Bone marrow (tissue), 2 donors: Measurements from ENCODE around the gene KRTAP9-7.

Experiments used
- DNase-seq, 2 donors: peaks; one replicate each; lab custom pipeline; 2025; lab: John Stamatoyannopoulos, UW

The KRTAP9-7 gene

DNA sequence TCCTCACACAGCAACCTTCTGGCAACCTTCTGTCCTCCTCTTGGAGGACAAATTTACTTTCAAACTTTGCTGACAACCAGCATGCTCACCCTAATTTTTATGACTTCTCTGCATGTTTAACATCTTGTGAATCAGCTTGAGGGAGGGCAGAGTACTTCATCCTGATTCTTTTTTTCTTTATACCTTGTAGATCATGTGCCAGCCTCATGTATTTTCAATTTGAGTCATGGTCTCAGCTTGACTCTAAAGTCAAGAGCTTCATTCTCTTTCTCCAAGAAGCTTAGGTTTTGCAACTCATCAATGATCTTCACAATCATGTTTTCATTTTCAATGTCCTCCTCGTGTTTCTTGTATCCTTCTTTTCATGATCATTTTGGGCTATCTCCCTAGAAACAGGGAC lies 3.6 kb upstream of the KRTAP9-7 start:
- DNase-seq = no peak

DNA sequence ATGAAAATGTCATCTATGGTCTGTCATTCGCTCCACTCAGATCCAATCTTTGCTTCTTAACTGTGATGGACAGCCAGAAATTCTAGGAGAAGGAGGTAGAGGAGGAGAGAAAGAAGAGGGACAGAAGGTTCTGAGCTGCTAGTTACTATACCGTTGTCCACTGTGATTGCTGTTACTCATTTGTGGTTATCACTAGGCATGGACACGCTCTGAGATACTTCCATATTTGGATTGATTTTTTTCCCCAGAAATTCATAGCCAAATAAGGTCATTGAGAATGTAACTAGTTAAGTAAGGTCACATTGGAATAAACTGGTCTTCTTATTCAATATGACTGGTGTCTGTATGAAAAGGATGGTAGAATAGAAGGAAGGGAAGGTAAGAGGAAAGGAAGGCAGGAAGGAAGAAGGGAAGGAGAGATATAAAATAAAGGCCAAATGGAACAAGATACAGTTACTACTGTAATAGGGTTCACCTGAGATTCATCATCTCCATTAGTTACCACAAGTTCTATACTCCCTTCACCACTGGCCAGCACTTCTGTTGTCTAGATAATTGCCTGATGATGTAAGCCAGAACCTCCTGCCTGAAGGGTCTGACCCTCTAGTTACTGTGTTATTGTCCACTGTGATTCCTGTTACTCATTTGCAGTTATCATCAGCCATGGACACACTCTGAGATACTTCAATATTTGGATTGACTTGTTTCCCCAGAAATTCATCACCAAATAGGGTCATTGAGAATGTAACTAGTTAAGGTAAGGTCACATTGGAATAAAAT lies 2.9 kb downstream of the KRTAP9-7 start:
- no peak for DNase-seq

DNA sequence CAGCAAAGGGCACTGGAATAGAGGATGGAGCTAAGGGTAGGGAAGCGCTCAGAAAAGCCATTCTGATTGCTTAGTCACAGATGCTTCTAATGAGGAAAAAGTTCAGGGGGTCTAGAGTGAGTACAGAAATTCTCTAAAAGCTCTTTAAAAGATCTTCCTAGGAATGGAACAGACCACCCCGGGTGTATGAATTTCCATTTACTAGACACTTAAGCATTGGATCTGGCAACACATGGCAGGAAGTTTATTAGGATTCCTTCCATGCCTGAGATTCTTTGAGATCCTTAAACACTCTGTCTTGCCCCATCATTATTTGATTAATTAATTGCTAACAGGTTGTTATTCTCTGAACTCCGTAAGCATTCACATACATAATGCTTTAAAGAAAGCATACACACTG lies 8.5 kb downstream of the KRTAP9-7 start:
- no peak for DNase-seq

DNA sequence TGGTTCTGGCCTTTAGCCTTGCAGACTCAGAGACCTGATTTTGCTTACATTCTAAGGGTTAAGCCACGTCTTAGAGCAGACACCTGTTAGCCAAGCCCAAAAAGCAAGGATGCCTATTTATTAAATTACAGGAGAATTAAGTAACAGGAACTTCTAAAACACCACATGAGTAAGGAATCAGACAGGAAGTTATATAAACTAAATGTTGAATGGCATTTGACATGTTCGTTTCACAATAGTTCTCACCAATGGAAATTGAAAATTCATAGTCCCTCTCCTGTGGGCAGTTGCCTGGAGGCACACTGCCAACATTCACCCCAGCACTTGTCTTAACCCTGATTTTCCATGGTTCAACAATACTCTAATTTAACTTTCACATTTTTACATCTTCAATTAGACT lies 9.0 kb downstream of the KRTAP9-7 start:
- DNase-seq = no peak

DNA sequence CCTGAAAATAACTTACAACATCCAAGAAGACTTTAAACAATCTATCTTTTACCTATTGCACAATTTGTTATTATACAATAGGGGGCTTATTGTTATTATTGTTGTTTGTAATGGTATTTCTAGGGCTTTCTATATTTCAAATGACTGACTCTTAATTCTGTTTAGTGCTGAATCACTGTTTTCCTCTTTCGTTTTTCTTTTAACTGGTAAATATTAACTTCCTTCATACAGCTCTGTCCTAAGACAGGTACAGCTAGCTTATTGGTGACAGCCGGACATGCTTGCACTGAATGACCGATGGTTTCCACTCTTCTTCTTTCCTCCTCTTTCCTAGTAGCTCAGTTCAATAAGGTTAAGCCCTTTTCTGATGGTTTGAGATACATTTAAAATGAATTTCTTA lies 11.6 kb downstream of the KRTAP9-7 start:
- DNase-seq = no peak

DNA sequence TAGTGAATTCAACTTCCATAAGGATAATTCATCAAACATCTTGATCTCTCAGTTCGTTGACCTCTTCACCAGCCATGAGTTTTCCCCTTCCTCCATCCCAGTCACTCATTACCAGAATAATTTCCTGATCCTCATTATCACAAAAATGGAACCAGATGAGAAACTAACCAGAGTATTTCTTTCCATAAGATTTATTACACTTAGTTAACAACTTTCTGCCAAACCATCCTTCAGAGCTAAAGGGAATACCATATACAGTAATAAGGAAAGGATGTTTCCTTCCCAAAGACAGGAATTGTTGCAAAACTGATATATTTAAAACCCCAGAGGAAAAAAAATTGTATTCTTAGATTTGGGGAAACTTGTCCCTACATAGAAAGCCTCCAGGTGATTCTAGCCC lies 18.5 kb downstream of the KRTAP9-7 start:
- no peak for DNase-seq

DNA sequence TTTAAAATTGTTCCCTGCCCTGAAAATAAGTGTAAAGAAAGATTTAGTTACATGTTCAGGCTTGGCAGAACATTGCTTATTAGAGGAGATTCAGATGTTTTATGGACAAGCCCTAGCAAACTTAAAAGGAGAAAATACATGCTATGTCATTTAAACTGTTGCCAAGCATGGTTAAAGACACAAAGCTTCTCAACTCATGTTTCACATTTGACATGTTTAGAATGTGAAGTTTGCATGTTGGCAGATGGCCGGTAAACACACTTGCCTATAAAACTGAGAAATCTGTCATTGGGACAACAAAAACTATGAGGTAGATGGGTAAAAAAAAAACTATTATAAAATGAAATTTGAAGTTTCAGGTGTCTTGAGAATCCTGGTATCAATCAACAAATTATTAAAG lies 21.3 kb downstream of the KRTAP9-7 start:
- DNase-seq = no peak

DNA sequence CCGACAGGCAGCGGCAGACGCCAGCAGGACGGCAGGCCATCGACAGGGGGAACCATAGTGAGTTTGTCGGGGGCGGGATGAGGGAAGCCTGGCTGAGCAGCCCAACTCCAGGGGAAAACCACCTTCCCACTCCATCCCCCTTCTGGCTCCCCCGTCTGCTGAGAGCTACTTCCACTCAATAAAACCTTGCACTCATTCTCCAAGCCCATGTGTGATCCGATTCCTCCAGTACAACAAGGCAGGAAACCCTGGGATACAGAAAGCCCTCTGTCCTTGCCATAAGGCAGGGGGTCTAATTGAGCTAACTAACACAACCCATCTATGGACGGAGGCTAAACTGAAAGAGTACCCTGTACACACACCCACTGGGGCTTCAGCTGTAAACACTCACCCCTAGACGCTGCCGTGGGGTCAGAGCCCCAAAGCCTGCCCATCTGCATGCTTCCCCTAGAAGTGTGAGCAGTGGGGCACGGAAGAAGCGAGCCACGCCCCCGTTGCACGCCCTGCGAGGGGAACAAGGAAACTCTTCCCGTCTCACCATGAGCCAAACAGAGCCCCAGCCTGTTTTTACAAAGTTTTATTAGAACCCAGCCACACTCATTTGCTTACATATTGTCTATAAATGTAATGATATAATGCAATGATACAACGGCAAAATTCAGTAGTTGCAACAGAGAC lies 23.1 kb downstream of the KRTAP9-7 start:
- DNase-seq = no peak

DNA sequence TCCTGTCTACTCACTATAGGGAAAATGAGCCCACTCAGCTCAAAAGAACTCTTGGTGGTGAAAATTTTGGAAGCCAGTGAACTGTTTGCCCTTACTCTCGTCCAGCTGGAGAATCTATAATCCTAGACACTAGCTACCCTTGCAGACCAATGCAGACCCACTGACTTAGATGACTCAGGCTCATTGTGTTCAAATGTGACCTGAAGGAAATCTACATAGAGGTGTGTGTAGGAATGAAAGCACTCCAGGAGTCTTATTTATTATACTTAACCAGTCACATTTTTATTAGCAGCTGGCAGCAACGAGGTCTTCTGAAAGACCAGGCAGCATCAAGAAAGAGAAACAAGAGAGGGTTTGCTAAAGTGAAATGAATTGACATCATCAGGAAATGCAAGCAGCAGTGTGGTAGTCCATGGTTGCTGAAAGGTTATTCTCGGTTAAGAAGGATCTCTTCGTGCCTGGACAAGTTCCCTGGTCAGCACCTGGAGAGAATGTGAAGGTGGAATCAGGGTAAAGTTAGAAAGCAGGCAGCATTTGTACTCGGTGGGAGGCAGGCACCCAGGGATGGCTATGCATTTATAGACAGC lies 25.8 kb downstream of the KRTAP9-7 start:
- DNase-seq = no peak

DNA sequence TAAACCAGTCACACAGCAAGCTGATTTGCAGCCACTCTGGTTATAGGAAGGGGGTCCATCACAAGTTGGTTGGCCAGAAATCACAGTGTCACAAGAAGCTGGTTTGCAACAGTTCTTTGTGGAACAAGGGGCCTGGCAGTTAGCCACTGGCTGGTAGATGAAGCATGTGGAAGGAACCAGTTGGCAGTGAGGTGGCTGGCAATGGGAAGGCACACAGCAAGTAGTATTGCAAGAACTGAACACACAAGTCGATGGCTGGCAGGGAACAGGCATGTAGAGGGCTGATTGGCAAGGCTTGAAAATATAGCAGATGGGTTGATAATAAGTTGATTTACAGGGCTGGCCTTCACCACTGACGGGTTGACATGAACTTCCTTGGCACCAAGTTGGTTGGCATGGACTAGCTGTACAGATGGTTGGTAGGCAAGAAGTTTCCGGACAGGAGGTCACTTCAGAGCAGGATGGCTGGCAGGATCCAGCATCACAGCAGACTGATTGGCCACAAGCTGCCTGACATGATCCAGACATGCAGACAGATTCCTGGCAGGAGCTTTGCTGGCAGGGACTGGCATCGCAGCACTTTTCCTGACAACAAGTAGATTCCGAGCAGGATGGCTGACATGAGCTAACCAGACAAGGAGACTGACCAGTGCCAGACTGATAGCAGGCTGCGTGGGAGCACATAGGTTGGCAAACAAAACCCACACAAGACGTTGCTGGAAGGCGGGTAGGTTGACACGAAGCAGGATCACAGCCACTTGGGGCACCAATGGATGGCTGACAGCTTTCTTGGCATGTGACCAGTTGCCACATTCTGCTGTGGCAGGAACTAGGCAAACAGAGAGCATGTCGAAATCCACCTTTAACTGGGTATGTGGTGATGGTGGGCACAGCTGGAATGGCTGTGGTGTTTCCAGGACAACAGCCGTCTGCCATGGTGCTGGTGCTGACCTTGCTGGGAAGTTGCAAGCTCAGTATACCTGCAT lies 26.7 kb downstream of the KRTAP9-7 start, which contains the start of gene KRTAP29-1:
KRTAP29-1 (minus strand) TSS at position 936 of the 986 bp plus-strand sequence; CDS start at position 936, 0 bp downstream.
- DNase-seq = no peak

DNA sequence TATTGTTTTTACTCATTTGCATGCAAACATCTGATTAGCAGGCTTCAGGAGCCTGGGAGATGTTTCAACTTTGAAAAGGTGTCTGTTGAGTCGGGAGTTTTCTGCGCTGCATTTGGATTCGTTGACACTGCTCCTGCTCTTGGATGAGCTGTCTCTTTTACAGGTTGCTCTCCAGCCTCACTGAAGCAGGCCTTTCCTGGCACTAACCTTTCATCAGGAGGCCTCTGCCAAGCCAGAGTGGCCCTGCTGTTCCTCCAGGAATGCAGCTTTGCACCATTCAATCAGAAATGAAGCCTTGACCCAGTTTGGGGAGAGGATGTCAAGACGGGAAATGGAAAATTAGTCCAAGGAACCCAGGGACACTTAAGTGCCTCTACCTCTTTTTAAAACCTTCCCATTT lies 27.5 kb downstream of the KRTAP9-7 start:
- no peak for DNase-seq

DNA sequence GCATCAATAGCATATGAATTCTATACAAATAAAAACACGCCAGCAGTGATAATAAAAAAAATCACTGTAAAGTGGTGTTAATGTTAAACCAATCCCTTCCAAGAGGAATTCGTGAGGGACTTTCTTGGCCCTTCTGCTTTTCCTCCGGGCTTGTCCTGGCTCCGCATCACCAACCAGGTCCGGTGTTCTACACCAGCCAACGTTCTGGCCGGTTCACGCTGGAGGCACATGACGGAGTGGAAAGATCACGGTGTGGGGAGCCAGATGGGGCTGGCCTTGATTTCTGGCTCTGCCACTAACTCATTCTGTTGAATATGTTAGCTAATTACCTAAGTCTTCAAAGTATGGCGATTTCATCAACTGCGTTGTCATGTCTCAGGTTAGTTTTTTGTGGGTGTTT lies 28.6 kb downstream of the KRTAP9-7 start:
- no peak for DNase-seq

DNA sequence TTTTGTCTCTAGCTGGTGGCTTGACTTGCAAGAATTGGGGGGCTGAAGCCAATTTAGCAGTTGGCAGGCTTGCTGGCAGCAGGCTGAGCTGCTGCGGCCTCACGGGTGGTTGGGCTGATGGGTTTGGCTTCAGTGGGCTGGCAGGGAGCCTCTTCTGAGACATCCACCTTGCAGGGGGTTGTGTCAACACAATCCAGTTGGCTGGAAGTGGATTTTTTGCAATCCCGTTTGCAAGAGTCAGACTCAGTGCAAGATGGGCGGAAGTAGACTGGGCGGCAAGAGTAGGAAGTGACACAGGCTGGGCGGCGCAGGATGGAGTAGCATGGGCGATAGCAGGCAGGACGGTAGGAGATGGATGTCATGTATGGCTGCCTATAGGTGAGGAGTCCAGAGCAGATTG lies 32.1 kb downstream of the KRTAP9-7 start:
- DNase-seq = no peak

DNA sequence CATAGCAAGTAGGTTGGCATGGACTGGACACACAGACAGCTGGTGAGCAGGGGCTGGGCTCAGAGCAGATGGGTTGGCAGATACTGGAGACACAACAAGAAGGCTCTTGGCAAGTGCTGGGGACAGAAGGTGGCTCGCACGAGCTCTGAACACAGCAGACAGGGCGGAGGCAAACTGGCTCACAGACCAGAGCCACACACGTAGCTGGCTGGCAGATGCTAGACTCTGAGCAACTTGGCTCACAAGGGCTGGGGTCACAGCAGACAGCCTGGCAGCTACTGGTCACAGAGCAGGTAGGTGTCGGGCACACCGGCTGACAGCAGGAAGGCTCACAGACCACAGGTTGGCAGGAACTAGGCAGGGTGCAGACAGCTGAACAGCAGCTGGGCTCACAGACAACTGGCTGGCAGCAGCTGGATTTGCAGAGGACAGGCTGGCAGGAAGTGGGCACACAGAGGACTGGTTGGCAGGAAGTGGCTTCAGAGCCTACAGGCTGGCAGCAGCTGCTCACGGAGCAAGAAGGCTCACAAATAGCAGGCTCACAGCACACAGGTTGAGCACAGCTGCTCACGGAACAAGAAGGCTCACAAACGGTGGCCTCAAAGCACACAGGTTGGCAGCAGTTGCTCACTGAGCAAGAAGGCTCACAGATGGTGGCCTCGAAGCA lies 32.9 kb downstream of the KRTAP9-7 start:
- peak in 1 of 2 donors; percentile 70 for DNase-seq

DNA sequence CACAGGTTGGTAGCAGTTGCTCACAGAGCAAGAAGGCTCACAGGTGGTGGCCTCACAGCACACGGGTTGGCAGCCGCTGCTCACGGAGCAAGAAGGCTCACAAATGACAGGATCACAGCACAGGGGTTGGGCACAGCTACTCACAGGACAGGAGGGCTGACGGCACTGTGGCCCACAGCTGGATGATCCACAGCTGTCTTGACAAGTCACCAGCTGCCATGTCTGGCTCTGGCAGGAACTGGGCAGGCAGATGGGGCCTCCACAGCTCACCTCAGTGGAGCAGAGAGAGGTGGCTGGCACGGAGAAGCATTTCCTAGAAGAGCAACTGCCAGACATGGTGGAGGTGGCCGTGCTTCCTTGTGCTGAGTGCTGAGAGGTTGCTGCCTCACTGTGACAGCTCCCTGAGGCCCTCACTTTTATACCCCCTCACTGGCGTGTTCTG lies 33.4 kb downstream of the KRTAP9-7 start, which contains the start of gene KRTAP16-1:
KRTAP16-1 (minus strand) TSS at position 392 of the 442 bp plus-strand sequence; CDS start at position 336, 56 bp downstream.
- peak in 1 of 2 donors; percentile 43 for DNase-seq

DNA sequence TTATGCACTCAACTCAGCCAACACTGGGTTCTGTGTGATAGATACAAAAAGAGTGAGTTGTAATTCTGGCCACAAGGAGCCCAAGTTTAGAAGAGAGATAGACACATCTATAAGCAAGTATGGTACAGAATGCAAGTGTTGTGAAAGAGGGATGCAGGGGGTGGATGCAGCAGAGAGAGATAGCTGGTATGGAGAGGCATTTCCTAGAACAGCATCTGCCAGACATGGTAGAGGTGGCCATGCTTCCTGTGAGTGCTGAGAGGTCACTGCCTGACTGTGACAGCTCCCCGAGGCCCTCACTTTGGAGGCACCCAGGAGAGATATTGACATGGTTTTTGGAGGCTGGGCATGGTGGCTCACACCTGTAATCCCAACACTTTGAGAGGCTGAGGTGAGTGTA lies 35.6 kb downstream of the KRTAP9-7 start:
- no peak for DNase-seq

DNA sequence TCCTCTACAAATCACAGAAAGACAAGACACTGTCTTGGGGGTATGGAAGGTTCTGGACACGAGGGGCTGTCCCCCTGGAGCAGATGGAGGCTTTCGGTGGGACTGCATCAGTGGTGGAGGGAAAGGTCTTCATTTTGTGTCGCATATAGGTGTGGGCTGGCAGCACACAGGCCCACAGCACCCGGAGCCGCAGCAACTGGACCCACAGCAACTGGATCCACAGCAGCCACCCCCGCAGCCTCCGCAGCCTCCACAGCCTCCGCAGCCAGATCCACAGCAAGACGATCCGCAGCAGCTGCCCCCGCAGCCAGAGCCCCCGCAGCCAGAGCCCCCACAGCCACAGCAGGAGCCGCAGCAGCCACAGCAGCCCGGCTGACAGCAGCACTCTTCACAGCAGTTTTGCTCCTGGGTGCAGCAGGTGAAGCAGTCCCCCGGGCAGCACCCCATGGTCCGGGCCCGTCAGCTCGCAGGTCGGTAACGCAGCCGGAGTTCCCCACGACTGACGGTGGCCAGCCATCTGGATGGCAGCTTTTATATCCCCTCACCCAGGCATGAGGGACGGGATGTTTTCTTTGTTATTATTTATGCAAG lies 39.8 kb downstream of the KRTAP9-7 start, which contains the start of gene KRTAP17-1:
KRTAP17-1 (minus strand) TSS at position 507 of the 591 bp plus-strand sequence; CDS start at position 447, 60 bp downstream.
- no peak for DNase-seq

DNA sequence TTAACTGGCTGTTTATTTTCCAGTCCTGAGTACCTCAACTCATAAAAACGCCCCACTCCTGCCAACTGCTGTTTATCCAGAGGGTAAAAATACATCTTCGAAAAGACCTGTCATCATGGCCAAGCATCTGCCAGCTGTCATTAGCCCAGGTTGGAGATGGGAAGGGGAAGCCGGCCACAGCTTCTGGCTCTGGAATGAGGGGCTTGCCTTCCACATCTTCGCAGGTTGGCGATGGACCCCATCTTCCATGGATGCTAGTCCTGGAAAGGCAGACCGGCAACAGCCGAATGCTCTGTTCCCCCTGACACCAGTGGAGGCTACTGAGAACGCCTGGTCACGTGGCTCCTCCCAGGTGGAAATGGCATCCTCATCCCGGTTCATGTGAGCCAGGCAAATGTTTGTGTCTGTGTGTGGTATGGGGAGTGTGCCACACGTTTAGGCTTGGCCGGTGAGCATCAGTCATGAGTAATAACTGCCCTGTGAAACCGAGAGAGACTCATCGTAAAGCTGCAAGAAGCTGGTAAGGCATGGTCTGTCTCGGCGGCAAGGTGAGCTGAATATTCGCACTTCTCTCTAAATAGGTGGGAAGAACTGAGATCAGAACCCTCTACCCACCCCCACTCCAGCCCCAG lies 40.4 kb downstream of the KRTAP9-7 start:
- DNase-seq = no peak

DNA sequence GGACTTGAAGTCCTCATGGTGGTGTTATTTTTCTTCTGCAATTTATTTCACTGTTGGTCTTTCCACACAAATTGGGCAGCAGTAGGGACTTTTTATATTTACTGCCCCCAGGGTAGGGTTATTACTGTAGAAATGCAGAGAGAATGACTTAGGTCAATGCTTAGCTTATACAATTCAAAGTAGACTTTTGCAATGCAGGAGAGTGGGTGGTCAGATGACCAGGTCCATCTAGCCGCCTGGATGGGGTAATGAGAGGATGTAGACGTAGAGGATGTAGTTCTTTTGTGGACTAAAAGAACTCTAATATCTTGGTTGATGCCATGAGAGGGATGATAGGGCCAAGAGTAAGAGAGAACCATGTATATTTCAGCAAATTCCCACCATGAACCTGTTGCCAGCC lies 42.7 kb downstream of the KRTAP9-7 start:
- DNase-seq = no peak
